Measurements from ENCODE around the gene AK4. TPM values are rescaled to one million over a fixed set of nuclear protein-coding genes. Genes with fewer than 3 reads are reported as not detected.

The AK4 gene
- total RNA-seq, 3 donors from 2014 or later (not counting 1 experiment from before 2014, with no cell fraction given), result 0.32 to 1.6 (median 0.75) TPM

GRCh38 chr1:65247419-65248359 lies 99.7 kb downstream of the AK4 start:
- no peaks in the 10 kb centered on the region for H3K4me1 ChIP-seq (ENCODE audit: control insufficient read depth, insufficient read depth, low read length)
- no peak overlapping the region for H3K27ac ChIP-seq (ENCODE audit: low read length)
- H3K9me3 ChIP-seq (ENCODE audit: control insufficient read depth, insufficient read depth, low read length), result no peaks in the 10 kb centered on the region
- Mint-ChIP-seq H3K27me3 (ENCODE audit: low read depth in 2 of 2) (peaks cover 16 to 22% of the 10 kb centered on the region in 2 donors), H3K36me3 (no peaks in the 10 kb centered on the region), H3K4me1 (no peaks in the 10 kb centered on the region), H3K27ac (no peak overlapping the region), H3K4me3 (no peak overlapping the region), H3K9me3 (no peaks in the 10 kb centered on the region)
- H3K27me3 ChIP-seq (ENCODE audit: control insufficient read depth, insufficient read depth, low read length), result peaks cover 2% of the 10 kb centered on the region
- ATAC-seq, result no peak
- no peak for TF ChIP-seq CTCF (IDR thresholded peaks at IDR 0.05)
- WGBS (ENCODE audit: insufficient coverage), result 80% methylated on average over 4 of the region's 4 CpGs
- no peak overlapping the region for H3K4me3 ChIP-seq (ENCODE audit: low read length)
- no peaks in the 10 kb centered on the region for H3K36me3 ChIP-seq (ENCODE audit: control insufficient read depth, insufficient read depth, low read length)
- intact Hi-C loops (cut with micrococcal nuclease), result no loop called here
- DNase-seq, result no peak

- no peaks in the 10 kb centered on the region for H3K36me3 ChIP-seq (ENCODE audit: control insufficient read depth, insufficient read depth, low read length)
- Mint-ChIP-seq H3K27me3 (ENCODE audit: low read depth in 2 of 2) (peaks cover 16 to 19% of the 10 kb centered on the region in 2 donors), H3K4me1 (peaks cover 13 to 15% of the 10 kb centered on the region in 2 donors), H3K27ac (no peak overlapping the region), H3K36me3 (no peaks in the 10 kb centered on the region), H3K9me3 (no peaks in the 10 kb centered on the region), H3K4me3 (no peak overlapping the region)
- H3K27me3 ChIP-seq (ENCODE audit: control insufficient read depth, insufficient read depth, low read length), result no peaks in the 10 kb centered on the region
- H3K4me3 ChIP-seq (ENCODE audit: low read length), result no peak overlapping the region
- TF ChIP-seq CTCF (IDR thresholded peaks at IDR 0.05), result no peak
- intact Hi-C loops (cut with micrococcal nuclease), result no loop called here
- DNase-seq (no peak), ATAC-seq (no peak)
- WGBS (ENCODE audit: insufficient coverage), result 95% methylated on average over 2 of the region's 2 CpGs
- no peak overlapping the region for H3K27ac ChIP-seq (ENCODE audit: low read length)
- H3K4me1 ChIP-seq (ENCODE audit: control insufficient read depth, insufficient read depth, low read length), result peaks cover 15% of the 10 kb centered on the region
- H3K9me3 ChIP-seq (ENCODE audit: control insufficient read depth, insufficient read depth, low read length), result no peaks in the 10 kb centered on the region
Measured at GRCh38 chr1:65250826-65251225, 102.8 kb downstream of the AK4 start.

- H3K27me3 Mint-ChIP-seq (ENCODE audit: low read depth in 2 of 2), result peaks cover 25 to 34% of the 10 kb centered on the region in 2 donors
- peaks cover 15% of the 10 kb centered on the region for H3K4me1 ChIP-seq (ENCODE audit: control insufficient read depth, insufficient read depth, low read length)
- no peaks in the 10 kb centered on the region for H3K9me3 Mint-ChIP-seq
- 0% methylated on average over 14 of the region's 15 CpGs for WGBS (ENCODE audit: insufficient coverage)
- peak overlapping the region; percentile 37 for H3K4me3 ChIP-seq (ENCODE audit: low read length)
- H3K4me3 Mint-ChIP-seq, result peak overlapping the region; percentile 90
- TF ChIP-seq CTCF (IDR thresholded peaks at IDR 0.05), result no peak
- no peaks in the 10 kb centered on the region for H3K36me3 ChIP-seq (ENCODE audit: control insufficient read depth, insufficient read depth, low read length)
- H3K27me3 ChIP-seq (ENCODE audit: control insufficient read depth, insufficient read depth, low read length), result no peaks in the 10 kb centered on the region
- intact Hi-C loops (cut with micrococcal nuclease), result no loop called here
- ATAC-seq, result no peak
- no peak for DNase-seq
- peaks cover 13 to 15% of the 10 kb centered on the region in 2 donors for H3K4me1 Mint-ChIP-seq
- no peak overlapping the region for H3K27ac ChIP-seq (ENCODE audit: low read length)
- H3K36me3 Mint-ChIP-seq, result no peaks in the 10 kb centered on the region
- peak overlapping the region; percentile 33 to 45 for H3K27ac Mint-ChIP-seq
- no peaks in the 10 kb centered on the region for H3K9me3 ChIP-seq (ENCODE audit: control insufficient read depth, insufficient read depth, low read length)
Measured at GRCh38 chr1:65253800-65254319, 105.9 kb downstream of the AK4 start.

Measured in natural killer cell (primary cell).